ENCODE measurements around the gene DNAH17. TPM values are rescaled to one million over a fixed set of nuclear protein-coding genes. Genes with fewer than 3 reads are reported as not detected.

DNAH17 gene
- polyA plus RNA-seq, 1 of the 3 experiments (the other 2 are of a cell fraction), result not detected

DNA sequence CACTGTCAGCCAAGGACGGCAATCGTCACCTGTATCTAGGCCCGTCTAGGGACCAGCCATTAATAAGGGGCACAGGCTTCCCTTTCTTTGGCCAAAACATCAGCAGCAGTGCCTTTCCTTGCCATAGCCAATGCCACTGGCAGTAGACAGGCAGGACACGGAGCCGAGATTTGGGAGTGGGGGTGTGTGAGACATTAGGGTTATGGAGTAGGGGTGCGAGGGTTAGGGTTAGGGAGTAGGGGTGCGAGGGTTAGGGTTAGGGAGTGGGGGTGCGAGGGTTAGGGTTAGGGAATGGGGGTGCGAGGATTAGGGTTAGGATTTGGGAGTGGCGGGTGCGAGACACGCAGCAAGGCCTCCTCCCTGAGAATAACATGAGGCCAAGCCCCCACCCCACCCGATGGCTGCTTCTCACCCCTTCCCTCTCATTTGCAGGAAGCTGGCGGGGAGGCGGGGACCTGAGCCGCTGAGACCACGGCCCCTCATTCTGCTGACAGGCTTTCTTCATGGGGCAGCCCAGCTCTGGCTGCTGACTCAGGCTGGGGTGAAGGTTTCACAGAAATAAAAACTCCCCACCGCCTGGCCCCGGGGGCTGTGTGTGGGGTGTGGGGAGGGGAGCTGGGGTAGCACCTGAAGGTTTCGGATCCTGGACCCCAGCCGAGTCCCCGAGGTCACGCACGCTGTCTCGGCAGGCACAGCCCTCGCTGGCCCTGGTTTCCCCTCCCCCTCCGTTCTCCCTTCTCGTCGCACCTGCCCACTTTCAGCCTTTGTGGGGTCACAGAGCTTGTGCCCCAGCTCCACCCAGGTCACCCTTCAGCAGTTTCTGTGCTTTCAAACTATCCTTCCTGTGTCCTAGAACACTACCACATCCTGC, 104.9 kb downstream of the DNAH17 start:
- ChIA-PET CTCF (interaction anchor here (1.2 to 2.3 kb wide), 2 partner anchors 25 to 27 kb away, joined by 3 to 6 read pairs; no protein-coding TSS in a partner anchor), POLR2A (no interaction called here)
- H2AFZ ChIP-seq (ENCODE audit: low read depth), result no peak overlapping the region
- H3K9ac ChIP-seq, result no peak overlapping the region
- H3K79me2 ChIP-seq (ENCODE audit: insufficient read depth), result no peaks in the 10 kb centered on the region
- TF ChIP-seq RXRA (IDR thresholded peaks at IDR 0.05; ENCODE audit: borderline replicate concordance, low read depth) (no peak), SIN3A (IDR thresholded peaks at IDR 0.05; ENCODE audit: borderline replicate concordance, low read depth, low read length) (no peak), RFX5 (IDR thresholded peaks at IDR 0.05; ENCODE audit: low read length) (no peak), MXI1 (IDR thresholded peaks at IDR 0.05; ENCODE audit: low read depth, low read length) (no peak), SMC3 (IDR thresholded peaks at IDR 0.05; ENCODE audit: low read depth, low read length) (no peak), NFIC (IDR thresholded peaks at IDR 0.05; ENCODE audit: borderline replicate concordance) (no peak), TCF12 (IDR thresholded peaks at IDR 0.05) (no peak)
- TF ChIP-seq, protein P1, sequence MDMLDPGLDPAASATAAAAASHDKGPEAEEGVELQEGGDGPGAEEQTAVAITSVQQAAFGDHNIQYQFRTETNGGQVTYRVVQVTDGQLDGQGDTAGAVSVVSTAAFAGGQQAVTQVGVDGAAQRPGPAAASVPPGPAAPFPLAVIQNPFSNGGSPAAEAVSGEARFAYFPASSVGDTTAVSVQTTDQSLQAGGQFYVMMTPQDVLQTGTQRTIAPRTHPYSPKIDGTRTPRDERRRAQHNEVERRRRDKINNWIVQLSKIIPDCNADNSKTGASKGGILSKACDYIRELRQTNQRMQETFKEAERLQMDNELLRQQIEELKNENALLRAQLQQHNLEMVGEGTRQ (IDR thresholded peaks at IDR 0.05; ENCODE audit: borderline replicate concordance, low read depth, low read length), result no peak
- TF ChIP-seq, protein P2, sequence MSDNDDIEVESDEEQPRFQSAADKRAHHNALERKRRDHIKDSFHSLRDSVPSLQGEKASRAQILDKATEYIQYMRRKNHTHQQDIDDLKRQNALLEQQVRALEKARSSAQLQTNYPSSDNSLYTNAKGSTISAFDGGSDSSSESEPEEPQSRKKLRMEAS (IDR thresholded peaks at IDR 0.05; ENCODE audit: low read depth), result no peak
- TF ChIP-seq, protein P3, sequence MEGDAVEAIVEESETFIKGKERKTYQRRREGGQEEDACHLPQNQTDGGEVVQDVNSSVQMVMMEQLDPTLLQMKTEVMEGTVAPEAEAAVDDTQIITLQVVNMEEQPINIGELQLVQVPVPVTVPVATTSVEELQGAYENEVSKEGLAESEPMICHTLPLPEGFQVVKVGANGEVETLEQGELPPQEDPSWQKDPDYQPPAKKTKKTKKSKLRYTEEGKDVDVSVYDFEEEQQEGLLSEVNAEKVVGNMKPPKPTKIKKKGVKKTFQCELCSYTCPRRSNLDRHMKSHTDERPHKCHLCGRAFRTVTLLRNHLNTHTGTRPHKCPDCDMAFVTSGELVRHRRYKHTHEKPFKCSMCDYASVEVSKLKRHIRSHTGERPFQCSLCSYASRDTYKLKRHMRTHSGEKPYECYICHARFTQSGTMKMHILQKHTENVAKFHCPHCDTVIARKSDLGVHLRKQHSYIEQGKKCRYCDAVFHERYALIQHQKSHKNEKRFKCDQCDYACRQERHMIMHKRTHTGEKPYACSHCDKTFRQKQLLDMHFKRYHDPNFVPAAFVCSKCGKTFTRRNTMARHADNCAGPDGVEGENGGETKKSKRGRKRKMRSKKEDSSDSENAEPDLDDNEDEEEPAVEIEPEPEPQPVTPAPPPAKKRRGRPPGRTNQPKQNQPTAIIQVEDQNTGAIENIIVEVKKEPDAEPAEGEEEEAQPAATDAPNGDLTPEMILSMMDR (IDR thresholded peaks at IDR 0.05), result no peak
- no peaks in the 10 kb centered on the region for H3K9me2 ChIP-seq
- no peak for DNase-seq
- no peak overlapping the region for H3K4me2 ChIP-seq
- no peak overlapping the region for H3K27ac ChIP-seq (ENCODE audit: low read depth in 2 of 2, low read length in 1 of 2)
- H4K20me1 ChIP-seq (ENCODE audit: insufficient read depth), result no peaks in the 10 kb centered on the region
- no peaks in the 10 kb centered on the region for H3K36me3 ChIP-seq (replicated peaks in 1 of 2; ENCODE audit: control insufficient read depth in 1 of 2, insufficient read depth in 2 of 2, low read length in 1 of 2)
- no peak overlapping the region for H3K4me3 ChIP-seq (ENCODE audit: low read depth in 2 of 2, low read length in 1 of 2)
- H3K9me3 ChIP-seq, result no peaks in the 10 kb centered on the region
- H3F3A ChIP-seq (replicated peaks; ENCODE audit: insufficient read depth), result no peaks in the 10 kb centered on the region
- peaks cover 19% of the 10 kb centered on the region; the same call in 1 of the 2 replicates for H3K27me3 ChIP-seq (ENCODE audit: insufficient read depth)
- 88% methylated on average over 27 of the region's 29 CpGs for WGBS (ENCODE audit: low lambda C conversion rate)
- peaks cover 0 to under 1% of the 10 kb centered on the region in 2 experiments; a peak in 1 of 4 replicates for H3K4me1 ChIP-seq (ENCODE audit: control insufficient read depth in 1 of 2, insufficient read depth in 2 of 2, low read depth in 1 of 2, low read length in 1 of 2)

DNA sequence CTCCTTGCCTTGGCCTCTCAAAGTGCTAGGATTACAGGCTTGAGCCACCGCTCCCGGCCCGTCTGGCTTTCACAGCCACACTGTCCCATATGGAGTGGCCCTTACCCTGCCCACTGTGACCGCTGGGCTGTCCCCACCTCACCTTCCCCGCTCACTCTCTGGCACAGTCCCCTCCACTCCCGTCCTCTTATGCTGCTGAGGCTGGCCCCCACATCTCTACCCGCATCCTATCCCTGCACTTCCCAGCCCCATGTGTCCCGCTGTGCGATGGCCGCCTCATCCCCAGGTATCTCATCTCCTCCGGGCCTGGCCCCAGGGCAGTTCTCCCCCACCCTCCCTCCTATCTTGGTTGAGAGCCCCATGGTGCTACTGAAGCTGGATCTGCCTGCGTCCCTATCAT, 105.6 kb downstream of the DNAH17 start:
- H4K20me1 ChIP-seq (ENCODE audit: insufficient read depth), result no peaks in the 10 kb centered on the region
- no peaks in the 10 kb centered on the region for H3K36me3 ChIP-seq (replicated peaks in 1 of 2; ENCODE audit: control insufficient read depth in 1 of 2, insufficient read depth in 2 of 2, low read length in 1 of 2)
- H3K4me3 ChIP-seq (ENCODE audit: low read depth in 2 of 2, low read length in 1 of 2), result no peak overlapping the region
- no peaks in the 10 kb centered on the region for H3K9me2 ChIP-seq
- H3K4me2 ChIP-seq, result no peak overlapping the region
- peaks cover 19% of the 10 kb centered on the region; the same call in 1 of the 2 replicates for H3K27me3 ChIP-seq (ENCODE audit: insufficient read depth)
- 80% methylated on average over 12 of the region's 12 CpGs for WGBS (ENCODE audit: low lambda C conversion rate)
- POLR2A ChIA-PET, result interaction anchor here (0.5 kb wide), 1 partner anchor 24 kb away, joined by 3 read pairs; no protein-coding TSS in a partner anchor
- DNase-seq, result no peak
- TF ChIP-seq RFX5 (IDR thresholded peaks at IDR 0.05; ENCODE audit: low read length) (no peak), JUND (IDR thresholded peaks at IDR 0.05) (no peak), TCF12 (IDR thresholded peaks at IDR 0.05) (no peak), TEAD4 (IDR thresholded peaks at IDR 0.05; ENCODE audit: borderline replicate concordance, insufficient read depth) (no peak), YY1 (IDR thresholded peaks at IDR 0.05; ENCODE audit: low read depth) (no peak), RXRA (IDR thresholded peaks at IDR 0.05; ENCODE audit: borderline replicate concordance, low read depth) (no peak)
- TF ChIP-seq, protein P1 (IDR thresholded peaks at IDR 0.05; ENCODE audit: borderline replicate concordance, low read depth, low read length), result no peak
- TF ChIP-seq, protein P4, sequence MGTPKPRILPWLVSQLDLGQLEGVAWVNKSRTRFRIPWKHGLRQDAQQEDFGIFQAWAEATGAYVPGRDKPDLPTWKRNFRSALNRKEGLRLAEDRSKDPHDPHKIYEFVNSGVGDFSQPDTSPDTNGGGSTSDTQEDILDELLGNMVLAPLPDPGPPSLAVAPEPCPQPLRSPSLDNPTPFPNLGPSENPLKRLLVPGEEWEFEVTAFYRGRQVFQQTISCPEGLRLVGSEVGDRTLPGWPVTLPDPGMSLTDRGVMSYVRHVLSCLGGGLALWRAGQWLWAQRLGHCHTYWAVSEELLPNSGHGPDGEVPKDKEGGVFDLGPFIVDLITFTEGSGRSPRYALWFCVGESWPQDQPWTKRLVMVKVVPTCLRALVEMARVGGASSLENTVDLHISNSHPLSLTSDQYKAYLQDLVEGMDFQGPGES (IDR thresholded peaks at IDR 0.05; ENCODE audit: low read depth, low read length), result no peak
- no peak overlapping the region for H3K9ac ChIP-seq
- H3K9me3 ChIP-seq, result no peaks in the 10 kb centered on the region
- H3K79me2 ChIP-seq (ENCODE audit: insufficient read depth), result no peaks in the 10 kb centered on the region
- no peaks in the 10 kb centered on the region for H3F3A ChIP-seq (replicated peaks; ENCODE audit: insufficient read depth)
- H3K4me1 ChIP-seq (ENCODE audit: control insufficient read depth in 1 of 2, insufficient read depth in 2 of 2, low read depth in 1 of 2, low read length in 1 of 2), result peaks cover 0 to 3% of the 10 kb centered on the region in 2 experiments; a peak in 1 of 4 replicates
- H3K27ac ChIP-seq (ENCODE audit: low read depth in 2 of 2, low read length in 1 of 2), result no peak overlapping the region
- CTCF ChIA-PET, result interaction anchor here (1.2 to 2.3 kb wide), 2 partner anchors 26 kb away, joined by 3 to 6 read pairs; no protein-coding TSS in a partner anchor
- no peak overlapping the region for H2AFZ ChIP-seq (ENCODE audit: low read depth)

Data from SK-N-SH (cell line).